Activated naive CD4-positive, alpha-beta T cell treated with anti-CD3 and anti-CD28 coated beads, Interleukin-2, amount 10 ng/mL, durations not matched to agents 7 days and 5 days (primary cell): ENCODE results near the gene CES3.
A peak's percentile ranks its signal among the peaks of the same experiment; 100 is the strongest.
"Not testable (repeated sequence)": the region's sequence is repeated elsewhere in the genome, so short reads cannot be mapped to it uniquely, and the experiment has no call there.

Experiments
- CTCF ChIA-PET: fragments of 350-600 bp; sonication (Branson Sonifier 250); formaldehyde crosslinking; loops from one replicate; lab custom pipeline; 2021; ENCODE audit warnings: antibody characterized with exemption; lab: Charles Lee
- DNase-seq: peaks from one replicate; pipeline ENCODE4 v3.0.0-alpha.2; 2020
- H3K27ac Mint-ChIP-seq: one replicate; pipeline ENCODE4 v1.8.0; 2021; ENCODE audit warnings: mild to moderate bottlenecking, moderate library complexity, mixed read lengths
- H3K27me3 Mint-ChIP-seq: one replicate; pipeline ENCODE4 v1.8.0; 2021; ENCODE audit warnings: mild to moderate bottlenecking, mixed read lengths
- H3K36me3 Mint-ChIP-seq: one replicate; pipeline ENCODE4 v1.8.0; 2021; ENCODE audit warnings: mixed read lengths
- H3K4me1 Mint-ChIP-seq: one replicate; pipeline ENCODE4 v1.8.0; 2021; ENCODE audit warnings: mixed read lengths
- H3K4me3 Mint-ChIP-seq: one replicate; pipeline ENCODE4 v1.8.0; 2021; ENCODE audit warnings: mild to moderate bottlenecking, moderate library complexity, mixed read lengths
- H3K9me3 Mint-ChIP-seq: one replicate; pipeline ENCODE4 v1.8.0; 2021; ENCODE audit warnings: mixed read lengths

CES3 gene

GRCh38 chr16:66933776-66934137 lies 27.3 kb upstream of the CES3 start:
- no peaks in the 10 kb centered on the region for H3K9me3 Mint-ChIP-seq
- DNase-seq, result no peak
- peaks cover 34% of the 10 kb centered on the region for H3K36me3 Mint-ChIP-seq

GRCh38 chr16:66934138-66934838 lies 26.8 kb upstream of the CES3 start, which contains the start of gene CIAO2B:
CIAO2B (minus strand) TSS chr16:66934402; CDS start chr16:66934364, 38 bp downstream.
- CTCF ChIA-PET, result interaction anchor here (1.8 to 2.3 kb wide), 2 partner anchors 40 to 66 kb away, joined by 4 to 12 read pairs; no protein-coding TSS in a partner anchor

More at GRCh38 chr16:66933776-66934137, 27.3 kb upstream of the CES3 start:
- Mint-ChIP-seq H3K27ac (peak overlapping the region; percentile 96), H3K27me3 (no peaks in the 10 kb centered on the region), H3K4me3 (peak overlapping the region; percentile 98), H3K4me1 (peaks cover 54% of the 10 kb centered on the region)
- CTCF ChIA-PET, result interaction anchor here (1.8 to 2.3 kb wide), 2 partner anchors 40 to 65 kb away, joined by 4 to 12 read pairs; no protein-coding TSS in a partner anchor

GRCh38 chr16:66934839-66935313 lies 26.2 kb upstream of the CES3 start:
- peaks cover 37% of the 10 kb centered on the region for H3K36me3 Mint-ChIP-seq
- H3K27ac Mint-ChIP-seq, result peak overlapping the region; percentile 96
- CTCF ChIA-PET, result interaction anchor here (2.3 kb wide), 1 partner anchor 41 kb away, joined by 12 read pairs; no protein-coding TSS in a partner anchor
- DNase-seq, H3K27me3 Mint-ChIP-seq, H3K9me3 Mint-ChIP-seq: not testable (repeated sequence)
- peak overlapping the region; percentile 98 for H3K4me3 Mint-ChIP-seq
- H3K4me1 Mint-ChIP-seq, result peaks cover 54% of the 10 kb centered on the region

More at GRCh38 chr16:66934138-66934838, 26.8 kb upstream of the CES3 start, which contains the start of gene CIAO2B:
- Mint-ChIP-seq H3K27ac (peak within 1 kb of the TSS; percentile 96), H3K4me1 (peaks cover 54% of the 10 kb centered on the region), H3K9me3 (no peaks in the 10 kb centered on the region), H3K4me3 (peak within 1 kb of the TSS; percentile 98), H3K36me3 (peaks cover 34% of the 10 kb centered on the region), H3K27me3 (no peaks in the 10 kb centered on the region)
- peak; percentile 90 for DNase-seq

GRCh38 chr16:66935314-66936011 lies 25.6 kb upstream of the CES3 start, which contains the start of gene CES2:
CES2 (plus strand) TSS chr16:66935516; CDS start chr16:66935636, 120 bp downstream.
- no peak for DNase-seq
- Mint-ChIP-seq H3K9me3 (no peaks in the 10 kb centered on the region), H3K36me3 (peaks cover 39% of the 10 kb centered on the region), H3K4me3 (peak within 1 kb of the TSS; percentile 98), H3K4me1 (peaks cover 54% of the 10 kb centered on the region), H3K27ac (peak within 1 kb of the TSS; percentile 96), H3K27me3 (no peaks in the 10 kb centered on the region)
- CTCF ChIA-PET, result no interaction called here

- Mint-ChIP-seq H3K4me3 (peak overlapping the region; percentile 98), H3K27ac (peak overlapping the region; percentile 21), H3K9me3 (no peaks in the 10 kb centered on the region), H3K27me3 (no peaks in the 10 kb centered on the region), H3K4me1 (peaks cover 54% of the 10 kb centered on the region), H3K36me3 (peaks cover 39% of the 10 kb centered on the region)
- DNase-seq, result no peak
- CTCF ChIA-PET, result interaction anchor here (0.8 to 0.9 kb wide), 2 partner anchors 203 to 253 kb away, joined by 3 read pairs; partner anchors contain the start of gene EXOC3L1
Measured at GRCh38 chr16:66936462-66936861, 24.6 kb upstream of the CES3 start.

- no peaks in the 10 kb centered on the region for H3K9me3 Mint-ChIP-seq
- CTCF ChIA-PET, result interaction anchor here (0.6 to 1.0 kb wide), 4 partner anchors 42 to 1333 kb away, joined by 3 to 4 read pairs (median 3); partner anchors contain the start of gene EXOC3L1
- peaks cover 50% of the 10 kb centered on the region for H3K4me1 Mint-ChIP-seq
- DNase-seq, result no peak
- H3K27ac Mint-ChIP-seq, result peak overlapping the region; percentile 21
- H3K36me3 Mint-ChIP-seq, result peaks cover 35% of the 10 kb centered on the region
- H3K27me3 Mint-ChIP-seq, result no peaks in the 10 kb centered on the region
- peak overlapping the region; percentile 98 for H3K4me3 Mint-ChIP-seq
Measured at GRCh38 chr16:66936889-66937554, 24.0 kb upstream of the CES3 start.

- H3K4me3 Mint-ChIP-seq, result no peak overlapping the region
- no peak for DNase-seq
- peaks cover 42% of the 10 kb centered on the region for H3K4me1 Mint-ChIP-seq
- CTCF ChIA-PET, result interaction anchor here (1.0 kb wide), 1 partner anchor 42 kb away, joined by 4 read pairs; no protein-coding TSS in a partner anchor
- no peaks in the 10 kb centered on the region for H3K27me3 Mint-ChIP-seq
- no peak overlapping the region for H3K27ac Mint-ChIP-seq
- no peaks in the 10 kb centered on the region for H3K9me3 Mint-ChIP-seq
- H3K36me3 Mint-ChIP-seq, result peaks cover 31% of the 10 kb centered on the region
Measured at GRCh38 chr16:66937725-66938337, 23.2 kb upstream of the CES3 start.

GRCh38 chr16:66939366-66939765 lies 21.7 kb upstream of the CES3 start:
- no peak overlapping the region for H3K4me3 Mint-ChIP-seq
- no peak for DNase-seq
- peaks cover 20% of the 10 kb centered on the region for H3K36me3 Mint-ChIP-seq
- peaks cover 27% of the 10 kb centered on the region for H3K4me1 Mint-ChIP-seq
- H3K27me3 Mint-ChIP-seq, result no peaks in the 10 kb centered on the region
- CTCF ChIA-PET, result no interaction called here
- no peaks in the 10 kb centered on the region for H3K9me3 Mint-ChIP-seq
- no peak overlapping the region for H3K27ac Mint-ChIP-seq

GRCh38 chr16:66940236-66940635 lies 20.8 kb upstream of the CES3 start:
- no peaks in the 10 kb centered on the region for H3K27me3 Mint-ChIP-seq
- no peak for DNase-seq
- no peak overlapping the region for H3K4me3 Mint-ChIP-seq
- peaks cover 20% of the 10 kb centered on the region for H3K36me3 Mint-ChIP-seq
- no peaks in the 10 kb centered on the region for H3K9me3 Mint-ChIP-seq
- H3K27ac Mint-ChIP-seq, result no peak overlapping the region
- CTCF ChIA-PET, result interaction anchor here (2.7 kb wide), 1 partner anchor 45 kb away, joined by 9 read pairs; no protein-coding TSS in a partner anchor
- H3K4me1 Mint-ChIP-seq, result peaks cover 21% of the 10 kb centered on the region

- no peak overlapping the region for H3K27ac Mint-ChIP-seq
Measured at GRCh38 chr16:66942981-66943380, 18.1 kb upstream of the CES3 start.

GRCh38 chr16:66943426-66944053 lies 17.5 kb upstream of the CES3 start:
- DNase-seq, result no peak
- Mint-ChIP-seq H3K27ac (no peak overlapping the region), H3K4me1 (peaks cover 14% of the 10 kb centered on the region), H3K36me3 (peaks cover 13% of the 10 kb centered on the region), H3K9me3 (no peaks in the 10 kb centered on the region), H3K27me3 (peaks cover 16% of the 10 kb centered on the region), H3K4me3 (no peak overlapping the region)
- CTCF ChIA-PET, result interaction anchor here (0.8 to 1.9 kb wide), 7 partner anchors 15 to 241 kb away, joined by 3 to 4 read pairs (median 4); partner anchors contain the start of gene CES3

More at GRCh38 chr16:66942981-66943380, 18.1 kb upstream of the CES3 start:
- Mint-ChIP-seq H3K4me3 (no peak overlapping the region), H3K27me3 (peaks cover 11% of the 10 kb centered on the region), H3K36me3 (peaks cover 13% of the 10 kb centered on the region), H3K9me3 (no peaks in the 10 kb centered on the region), H3K4me1 (peaks cover 9% of the 10 kb centered on the region)
- CTCF ChIA-PET, result interaction anchor here (1.0 to 2.7 kb wide), 6 partner anchors 14 to 70 kb away, joined by 3 to 9 read pairs (median 4); partner anchors contain the start of gene CES3
- DNase-seq, result no peak

GRCh38 chr16:66944054-66944441 lies 17.0 kb upstream of the CES3 start:
- H3K27me3 Mint-ChIP-seq, result peaks cover 21% of the 10 kb centered on the region
- H3K36me3 Mint-ChIP-seq, result peaks cover 13% of the 10 kb centered on the region
- no peaks in the 10 kb centered on the region for H3K9me3 Mint-ChIP-seq
- DNase-seq, result no peak
- CTCF ChIA-PET, result interaction anchor here (0.8 to 1.9 kb wide), 5 partner anchors 17 to 241 kb away, joined by 3 to 4 read pairs (median 4); partner anchors contain the start of gene CES3
- peaks cover 18% of the 10 kb centered on the region for H3K4me1 Mint-ChIP-seq
- no peak overlapping the region for H3K27ac Mint-ChIP-seq
- no peak overlapping the region for H3K4me3 Mint-ChIP-seq
